GM21619 (cell line): ENCODE results near the gene LRRC63.
"Not testable (repeated sequence)": the region's sequence is repeated elsewhere in the genome, so short reads cannot be mapped to it uniquely, and the experiment has no call there.

Source experiments
- ATAC-seq: cut with Tn5 transposase; IDR thresholded peaks from one replicate; pipeline ENCODE4 v1.9.1; 2021; ENCODE audit not compliant: unreplicated experiment

LRRC63 gene, protein sequence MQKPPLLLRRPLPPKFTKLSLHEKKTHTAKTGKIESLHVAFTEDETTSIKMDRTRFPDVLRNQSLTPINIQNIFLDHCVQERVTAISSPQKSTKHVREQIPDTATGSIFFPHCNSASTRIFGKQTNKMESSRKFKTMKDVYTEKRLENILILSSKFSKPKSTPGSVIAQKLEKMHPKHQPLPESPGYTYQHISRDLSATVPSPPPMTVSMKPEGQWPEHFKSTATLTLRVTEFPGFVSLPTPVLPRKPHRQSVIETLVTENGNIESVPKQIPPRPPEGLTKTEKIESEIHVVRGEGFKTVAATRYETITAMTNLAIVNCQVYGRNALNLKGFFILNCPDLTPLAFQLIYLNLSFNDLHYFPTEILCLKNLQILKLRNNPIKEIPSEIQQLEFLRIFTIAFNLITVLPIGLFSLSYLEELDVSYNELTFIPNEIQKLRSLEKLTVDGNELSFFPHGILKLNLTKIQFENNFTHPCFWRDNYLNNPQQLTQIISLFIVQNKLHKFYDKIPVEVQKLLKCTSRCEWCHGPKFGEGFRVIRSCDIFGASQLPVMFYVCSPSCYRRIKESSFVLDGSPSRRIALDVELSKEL

DNA sequence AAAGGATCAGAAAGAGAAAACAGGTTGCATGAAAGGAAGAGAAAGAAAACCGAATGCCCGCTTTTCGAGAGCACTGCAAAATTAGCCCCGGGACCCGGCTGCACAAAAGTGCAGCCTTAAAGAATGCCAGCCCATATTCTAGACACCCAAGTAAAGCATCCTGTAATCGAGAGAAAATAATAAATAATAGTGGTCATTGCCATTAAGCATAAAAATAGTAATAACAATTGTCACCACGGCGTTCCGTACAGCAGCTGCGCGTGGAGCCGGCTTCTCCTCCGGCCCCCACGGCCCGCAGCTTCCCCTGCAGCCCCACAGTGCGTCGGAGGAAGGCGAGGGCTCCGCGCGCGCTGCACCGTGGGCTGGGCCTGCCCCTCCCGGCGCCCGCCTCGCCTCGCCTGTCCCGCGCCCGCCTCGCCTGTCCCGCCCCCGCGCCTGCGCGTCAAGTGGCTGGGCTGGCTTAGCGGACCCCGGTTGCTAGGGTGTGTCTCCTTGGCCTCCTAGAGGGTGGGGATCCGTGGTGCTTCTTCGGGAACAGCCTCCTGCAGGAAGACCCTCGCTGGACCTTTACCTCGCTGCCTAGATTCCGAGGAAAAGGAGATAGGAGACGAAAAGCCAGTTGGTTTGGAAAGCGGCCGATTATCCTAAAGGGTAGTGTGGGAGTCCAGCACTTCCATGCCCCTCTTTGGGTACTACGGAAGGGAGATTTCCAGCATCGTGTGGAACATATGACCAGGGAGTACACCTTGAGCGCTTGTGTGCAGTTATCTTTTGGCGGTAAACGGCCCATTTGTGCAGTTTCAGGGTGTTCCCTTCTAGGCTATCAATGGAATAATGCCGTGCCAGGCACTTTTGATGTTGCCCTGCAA is at the start of gene LRRC63:
TSS of gene LRRC63 (plus strand) at position 446 of the 869 bp plus-strand sequence. CDS start 1,107 bp downstream, outside the sequence.
- peak; percentile 95 for ATAC-seq

DNA sequence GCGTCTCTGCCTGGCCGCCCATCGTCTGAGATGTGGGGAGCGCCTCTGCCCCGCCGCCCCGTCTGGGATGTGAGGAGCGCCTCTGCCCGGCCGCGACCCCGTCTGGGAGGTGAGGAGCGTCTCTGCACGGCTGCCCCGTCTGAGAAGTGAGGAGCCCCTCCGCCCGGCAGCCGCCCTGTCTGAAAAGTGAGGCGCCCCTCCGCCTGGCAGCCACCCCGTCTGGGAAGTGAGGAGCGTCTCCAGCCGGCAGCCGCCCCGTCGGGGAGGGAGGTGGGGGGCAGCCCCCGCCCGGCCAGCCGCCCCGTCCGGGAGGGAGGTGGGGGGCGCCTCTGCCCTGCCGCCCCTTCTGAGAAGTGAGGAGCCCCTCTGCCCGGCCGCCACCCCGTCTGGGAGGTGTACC is 49.0 kb upstream of the LRRC63 start:
- ATAC-seq: not testable (repeated sequence)

DNA sequence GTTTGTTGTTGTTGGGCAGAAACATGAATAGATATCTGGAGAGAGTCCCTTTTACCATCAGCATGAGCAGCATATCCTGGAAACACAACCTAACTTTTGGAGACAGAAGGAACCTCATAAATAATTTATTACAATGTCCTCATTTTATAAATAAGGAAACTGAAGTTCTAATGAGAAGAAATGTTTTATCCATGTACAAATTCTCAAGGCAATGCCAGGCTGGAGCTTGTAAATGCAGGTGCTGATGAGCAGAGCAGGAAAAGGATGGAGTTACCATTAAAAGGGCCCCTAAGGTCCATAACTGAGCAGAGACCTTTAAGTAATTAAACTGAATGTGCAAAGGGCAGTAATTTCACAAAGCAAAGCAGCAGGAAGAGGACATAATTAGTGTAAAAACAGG is 47.1 kb upstream of the LRRC63 start:
- no peak for ATAC-seq

DNA sequence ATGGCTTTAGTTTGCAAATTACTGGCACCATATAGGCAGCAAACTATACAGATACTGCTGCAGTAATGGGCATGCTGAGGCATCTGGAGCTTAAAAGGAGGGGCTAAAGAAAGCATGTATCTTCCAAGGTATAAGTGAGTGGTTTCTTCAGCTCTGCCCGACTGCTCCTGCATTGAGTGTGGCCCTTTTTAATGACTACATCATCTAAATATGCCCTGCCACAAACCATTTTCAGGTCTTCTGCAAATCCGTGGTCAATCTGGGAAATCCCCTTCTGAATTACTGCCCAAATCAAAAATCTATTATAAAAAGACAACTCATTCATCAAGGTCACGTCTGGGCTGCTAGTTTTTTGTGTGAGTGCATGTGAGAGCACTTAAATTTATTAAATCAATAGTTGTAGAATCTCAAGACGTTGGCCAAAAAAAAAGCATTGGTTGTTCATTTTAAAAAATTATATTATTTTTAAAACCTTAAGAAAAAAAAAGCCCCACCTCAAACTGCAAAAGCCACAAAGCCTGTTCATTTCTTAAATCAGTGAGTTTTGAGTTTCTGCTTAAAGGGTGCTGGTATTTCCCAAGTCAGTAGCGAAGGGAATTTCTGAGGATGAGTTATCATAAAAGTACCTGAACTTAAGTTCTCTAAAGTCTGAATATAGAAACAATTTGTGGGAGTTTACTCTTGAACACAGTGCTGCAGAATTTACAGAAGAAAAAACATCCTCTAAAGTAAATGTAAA is 46.1 kb upstream of the LRRC63 start:
- peak; percentile 46 for ATAC-seq

DNA sequence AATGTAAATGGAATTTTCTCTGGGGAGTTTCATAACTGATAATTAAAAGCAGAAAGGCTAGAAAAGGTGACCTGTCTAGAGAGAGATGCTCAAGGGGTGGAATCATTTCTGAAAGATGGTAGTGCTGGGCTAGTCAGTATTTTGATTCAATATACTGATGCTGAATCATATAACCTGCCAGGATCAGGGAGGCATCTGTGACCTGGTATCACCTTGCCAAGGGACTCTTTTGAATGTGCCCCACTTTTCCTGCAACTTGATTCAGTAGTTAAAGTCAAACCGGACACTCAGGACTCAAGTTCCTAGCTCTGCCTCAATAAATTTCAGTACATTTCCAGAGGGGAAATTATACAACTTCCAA is 45.5 kb upstream of the LRRC63 start:
- ATAC-seq: no peak

DNA sequence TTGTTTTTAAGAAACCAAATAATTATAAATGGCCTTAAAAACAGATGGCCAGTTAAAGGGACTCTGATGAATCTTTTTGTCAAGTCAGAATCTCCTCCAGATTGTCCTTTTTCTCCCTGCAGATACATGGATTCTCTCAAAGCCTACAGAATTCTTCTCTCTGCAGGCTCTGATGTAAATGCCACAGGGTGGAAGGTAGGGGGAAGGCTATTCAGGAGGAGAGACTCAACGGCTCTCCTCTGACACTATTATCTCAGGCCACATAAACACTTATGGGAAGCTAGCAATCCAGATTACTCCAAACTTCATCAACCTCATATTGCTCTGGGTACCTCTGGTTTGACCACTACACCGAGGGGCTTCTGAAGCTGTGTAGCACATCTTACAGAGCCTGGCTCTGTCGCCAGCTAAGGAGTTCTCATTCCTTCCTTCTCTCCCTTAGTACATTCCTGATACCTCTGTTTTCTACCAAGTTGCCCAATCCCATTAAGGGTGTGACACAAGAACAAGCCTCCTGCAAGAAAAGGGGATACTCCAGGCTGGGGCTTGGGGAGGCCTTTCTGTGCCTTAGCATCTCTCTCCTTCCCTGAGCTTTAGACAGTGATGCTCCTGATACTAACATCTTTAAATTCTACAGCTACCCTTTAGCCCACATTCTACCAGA is 44.6 kb upstream of the LRRC63 start:
- ATAC-seq: no peak

DNA sequence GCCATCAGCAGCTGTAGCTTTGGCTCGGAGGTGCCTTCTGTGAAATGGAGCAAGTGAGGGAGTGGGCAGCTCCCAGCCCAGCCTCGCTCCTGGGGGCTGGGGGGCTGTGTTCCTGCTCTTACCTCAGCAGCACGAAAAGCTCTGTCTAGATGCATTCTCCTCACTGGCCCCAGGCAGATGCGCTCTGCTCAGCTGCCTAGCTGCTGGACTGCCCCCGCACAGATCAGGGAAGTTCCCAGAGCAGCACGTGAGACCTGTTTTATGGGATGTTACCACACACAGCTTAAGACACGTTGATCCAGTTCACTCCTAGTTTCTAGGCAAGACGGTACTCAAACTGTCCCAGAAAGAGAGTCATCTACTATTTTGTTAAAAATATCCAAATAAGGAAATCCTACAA is 43.4 kb upstream of the LRRC63 start:
- ATAC-seq: peak; percentile 32

DNA sequence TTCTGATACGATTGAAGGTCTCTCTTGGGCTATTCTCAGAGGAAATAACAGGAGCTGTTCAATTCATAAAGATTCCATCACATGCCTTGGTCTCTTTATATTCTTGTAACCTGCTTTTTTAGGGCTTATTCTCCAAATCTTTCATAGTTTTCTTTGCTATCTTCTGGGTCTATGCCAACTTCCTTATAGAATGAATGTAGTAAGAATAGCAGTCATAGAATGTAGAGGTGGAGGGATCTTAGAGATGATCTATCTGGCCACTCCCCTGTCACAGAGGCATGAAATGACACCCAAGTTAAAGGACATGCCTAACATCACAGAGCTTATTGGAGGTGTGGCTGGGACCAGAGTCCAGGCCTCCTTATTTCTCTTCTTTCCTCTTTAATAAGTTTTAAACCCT is 42.9 kb upstream of the LRRC63 start:
- no peak for ATAC-seq

DNA sequence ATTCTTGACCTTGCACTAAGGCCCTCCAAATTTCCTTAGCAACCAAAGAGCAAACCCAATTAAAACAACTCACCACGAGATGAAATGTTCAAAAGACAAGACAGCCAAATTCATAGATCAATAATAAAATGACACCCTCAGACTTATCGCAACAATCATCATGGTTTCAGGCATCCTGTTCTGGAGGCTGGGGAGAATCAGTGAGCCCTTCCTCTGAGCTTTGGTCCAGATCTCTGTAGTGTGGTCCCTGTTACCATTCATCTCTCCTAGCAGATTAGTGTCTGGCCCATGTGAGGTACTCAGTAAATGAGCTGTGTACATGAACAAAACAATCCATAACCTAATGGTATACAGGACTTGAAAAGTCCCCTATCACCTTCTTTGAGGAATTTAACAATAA is 42.0 kb upstream of the LRRC63 start:
- no peak for ATAC-seq

DNA sequence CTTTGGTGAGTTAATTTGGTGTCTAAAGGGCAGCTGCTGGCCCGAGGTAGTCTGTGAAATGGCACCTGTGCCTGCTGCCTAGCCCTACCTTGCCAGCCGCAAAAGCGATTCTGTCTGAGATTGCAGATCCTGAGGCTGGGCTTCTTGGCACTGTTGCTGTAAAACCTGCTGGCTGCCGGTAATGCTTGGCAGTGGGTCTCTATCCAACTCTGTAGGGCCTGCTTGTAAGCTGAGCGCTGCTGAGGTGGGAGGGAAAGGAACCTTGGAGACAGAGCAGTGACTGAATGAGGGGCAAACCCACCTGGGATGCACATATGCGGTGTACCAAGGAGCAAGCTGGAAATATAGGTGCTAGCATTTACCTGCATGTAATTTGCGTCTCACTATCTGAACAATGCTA is 41.5 kb upstream of the LRRC63 start:
- ATAC-seq: no peak

DNA sequence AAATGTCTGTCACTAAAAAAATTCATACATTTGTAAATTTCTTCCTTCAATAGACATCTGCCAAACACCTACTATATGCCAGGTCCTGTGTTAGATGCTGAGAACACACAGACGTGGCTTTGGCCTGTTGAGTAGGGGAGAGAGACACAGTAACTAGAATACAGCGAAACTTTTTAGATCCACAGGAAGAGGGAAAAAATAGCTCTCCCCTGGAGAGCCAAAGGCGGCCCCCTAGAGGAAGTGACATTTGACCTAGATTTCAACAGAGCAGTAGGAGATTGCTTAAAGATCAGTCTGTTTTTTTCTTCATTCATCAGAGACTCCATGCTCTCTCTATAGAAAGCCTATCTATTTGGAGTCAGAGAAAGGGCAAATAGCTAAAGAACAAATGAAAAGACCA is 41.0 kb upstream of the LRRC63 start:
- no peak for ATAC-seq

DNA sequence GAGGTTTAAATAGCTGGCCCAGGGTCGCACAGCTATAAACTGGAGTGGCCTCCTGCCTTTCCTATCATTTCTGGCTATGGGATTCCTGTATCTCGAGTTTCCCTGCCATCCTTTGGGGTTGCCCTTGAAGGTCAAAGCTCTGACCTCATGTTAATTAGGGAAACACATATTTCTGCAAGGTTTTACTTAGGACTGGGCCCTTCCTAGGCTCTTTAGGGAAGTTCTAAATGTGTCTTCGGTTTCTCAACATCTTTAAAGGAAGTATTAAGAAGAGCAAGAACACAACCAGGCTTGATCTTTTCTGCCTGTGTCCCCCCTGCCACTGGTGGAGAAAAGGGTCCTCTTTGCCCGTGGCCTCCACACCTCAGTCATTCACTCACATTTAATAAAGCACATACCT is 40.5 kb upstream of the LRRC63 start:
- ATAC-seq: no peak

DNA sequence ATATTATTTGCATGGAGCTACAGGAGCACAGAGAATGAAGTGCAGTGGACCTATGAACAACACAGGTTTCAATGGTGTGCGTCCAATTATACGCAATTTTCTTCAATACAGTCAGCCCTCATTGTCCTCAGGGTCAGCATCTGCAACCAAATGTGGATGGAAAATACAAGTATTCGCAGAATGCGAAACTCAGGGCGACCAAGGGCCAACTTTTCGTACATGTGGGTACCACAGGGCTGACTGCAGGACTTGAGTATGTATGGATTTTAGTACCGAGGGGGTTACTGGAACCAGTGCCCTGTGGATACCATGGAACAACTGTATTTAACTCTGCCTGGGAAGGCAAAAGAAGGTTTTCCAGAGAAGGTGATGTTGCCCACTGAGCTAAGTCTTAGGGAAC is 40.0 kb upstream of the LRRC63 start:
- no peak for ATAC-seq

DNA sequence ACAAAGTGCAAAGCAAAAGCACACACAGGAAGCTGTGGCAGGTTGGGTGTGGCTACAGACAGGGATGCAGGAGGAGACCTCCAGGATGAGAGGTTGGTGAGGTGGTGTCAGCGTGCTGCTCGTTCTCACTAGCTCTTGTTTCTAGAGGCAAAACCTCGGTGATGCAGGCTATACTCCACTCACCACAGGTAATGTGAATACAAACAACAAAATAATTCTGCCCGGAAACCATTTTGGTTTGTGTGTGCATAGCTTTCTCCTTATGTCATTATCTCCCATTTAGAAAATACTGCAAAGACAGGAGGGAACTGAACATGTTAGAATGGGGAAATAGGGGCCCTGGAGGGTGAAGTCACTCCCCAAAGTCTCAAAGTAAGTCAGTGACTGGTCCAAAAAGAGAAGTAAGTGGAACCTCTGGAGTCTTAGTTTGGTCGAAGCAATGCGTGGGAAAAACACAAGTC is 39.2 kb upstream of the LRRC63 start:
- no peak for ATAC-seq

DNA sequence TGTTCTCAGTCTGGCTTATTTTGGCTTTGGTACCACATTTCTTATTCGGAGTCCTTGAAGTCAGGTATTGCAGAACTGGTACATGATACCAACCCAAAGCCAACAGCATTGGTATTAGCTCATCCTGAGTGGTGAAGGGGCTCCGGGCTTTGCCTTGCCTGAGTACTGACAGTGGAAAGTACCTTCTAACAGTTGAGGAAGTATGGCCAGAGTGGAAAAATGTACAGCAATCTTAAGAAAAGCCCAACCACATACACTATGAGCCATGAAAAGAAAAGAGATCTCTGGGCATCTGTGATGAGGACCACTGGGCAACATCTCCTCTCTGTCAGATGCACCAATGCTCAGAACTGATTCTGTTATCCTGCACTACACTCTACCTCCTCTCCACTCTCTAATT is 38.1 kb upstream of the LRRC63 start:
- no peak for ATAC-seq

DNA sequence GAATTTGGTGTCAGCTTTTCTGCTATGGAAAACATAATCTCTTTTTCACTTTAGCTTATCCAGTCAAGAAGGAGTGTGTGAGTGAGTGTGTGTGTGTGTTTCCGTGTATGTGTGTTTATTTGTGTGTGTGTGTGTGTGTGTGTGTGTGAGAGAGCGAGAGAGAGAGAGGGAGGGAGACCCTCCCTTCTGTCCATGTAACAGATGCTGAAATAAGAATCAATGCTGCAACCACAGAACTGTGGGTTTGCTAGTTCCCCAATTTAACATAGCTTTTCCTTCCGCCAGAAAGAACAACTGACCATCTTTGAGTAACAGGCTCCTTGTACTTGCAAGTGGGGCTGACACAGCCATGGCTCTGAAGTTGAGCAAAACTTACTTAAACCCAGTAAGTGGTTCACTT is 35.0 kb upstream of the LRRC63 start:
- ATAC-seq: peak; percentile 26

DNA sequence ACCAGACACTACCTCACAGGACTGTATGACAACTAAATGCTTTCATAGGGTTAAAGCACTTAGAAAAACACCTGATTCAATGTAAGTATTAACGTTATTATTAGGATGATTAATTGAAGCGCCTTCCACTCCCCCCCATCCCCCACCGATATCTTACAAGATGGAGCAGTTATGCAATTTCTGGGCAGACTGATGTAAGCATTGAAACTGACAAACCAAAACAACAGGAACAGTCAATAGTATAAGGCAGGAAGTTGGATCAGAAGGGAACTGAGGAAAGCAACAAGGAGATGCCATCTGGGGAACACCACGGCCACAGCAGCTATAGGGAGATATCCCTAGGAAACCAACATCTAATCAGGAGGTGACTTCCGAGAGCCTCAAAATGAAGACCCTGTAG is 33.6 kb upstream of the LRRC63 start:
- ATAC-seq: no peak

DNA sequence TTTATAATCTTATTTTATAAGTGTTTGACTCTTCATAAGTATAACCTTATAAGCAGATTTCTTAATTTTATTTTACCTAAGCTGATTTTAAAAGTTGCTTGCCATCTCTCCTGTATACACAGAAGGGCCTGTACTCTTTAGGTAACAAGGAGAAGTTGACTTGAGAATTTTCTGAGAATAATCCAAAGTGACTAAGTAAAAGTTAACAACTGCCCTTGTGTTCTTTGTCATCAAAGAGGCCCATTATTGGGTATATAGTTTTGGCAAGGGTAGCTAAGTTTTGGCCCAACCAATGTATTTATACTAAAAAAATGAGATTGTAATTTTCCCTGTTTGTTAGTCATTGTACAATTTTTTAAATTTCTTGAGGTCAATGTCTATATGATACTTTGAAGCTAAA is 32.9 kb upstream of the LRRC63 start:
- no peak for ATAC-seq

DNA sequence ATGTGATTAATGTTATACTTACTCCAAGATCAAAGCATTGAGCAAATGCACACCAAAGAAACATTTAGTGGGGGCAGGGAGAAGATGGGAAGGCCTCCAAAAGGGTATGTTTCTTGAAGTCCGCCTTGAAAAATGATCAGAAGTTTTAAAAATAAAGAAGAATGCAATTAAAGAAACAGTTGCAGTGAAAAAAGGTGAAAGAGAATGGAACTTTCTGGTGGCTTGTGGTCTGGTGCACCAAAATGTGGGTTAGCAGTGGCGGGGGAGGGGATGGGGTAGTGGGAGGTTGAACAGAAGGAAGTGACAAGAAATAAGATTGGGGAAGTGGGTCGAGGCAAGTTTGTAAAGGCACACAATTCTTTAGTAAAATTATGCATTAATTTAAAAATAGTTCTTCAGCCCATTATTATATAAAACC is 32.2 kb upstream of the LRRC63 start:
- ATAC-seq: no peak

DNA sequence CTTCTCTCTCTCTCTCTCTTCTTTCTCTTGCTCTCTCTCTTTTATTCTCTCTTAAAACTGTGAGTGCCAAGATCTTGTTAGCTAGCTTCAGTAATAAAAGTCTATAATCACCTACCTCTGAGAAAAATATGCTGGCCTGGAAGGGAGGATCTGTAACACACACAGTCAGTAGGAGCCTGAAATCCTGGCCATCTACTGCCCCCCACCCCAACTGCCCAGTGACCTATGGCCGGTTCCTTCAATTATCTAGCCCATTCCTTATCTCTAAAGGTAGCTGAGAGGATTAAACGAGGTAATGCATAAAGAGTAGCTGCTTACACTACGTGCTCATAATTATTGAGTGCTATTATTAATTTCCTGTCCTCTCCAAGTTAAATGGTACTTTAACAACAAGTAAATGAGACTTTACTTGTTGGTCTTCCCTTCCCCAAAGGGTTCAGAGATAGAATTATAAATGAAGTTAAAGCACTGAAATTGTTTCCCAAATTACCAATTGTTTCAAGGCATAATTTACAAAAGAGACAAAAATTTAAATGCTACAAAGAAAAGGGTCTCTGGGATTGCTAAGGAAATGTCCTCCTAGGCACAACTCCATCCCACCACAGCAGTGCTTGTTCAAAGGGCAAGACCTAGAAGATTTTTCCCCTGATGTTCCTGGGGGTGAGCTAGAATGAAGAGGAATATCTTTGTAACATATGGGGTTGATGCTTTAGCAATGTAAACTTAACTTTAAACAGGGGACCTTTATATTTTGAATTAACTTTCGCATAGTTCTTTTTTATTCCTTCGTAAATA is 31.6 kb upstream of the LRRC63 start:
- ATAC-seq: no peak
